HPDE6-E6E7 (cell line): ENCODE results near the gene NUP210.
"Not testable (repeated sequence)": the region's sequence is repeated elsewhere in the genome, so short reads cannot be mapped to it uniquely, and the experiment has no call there.

ENCODE experiments used
- DNase-seq: peaks from one replicate; pipeline ENCODE4 v3.0.0; 2011; ENCODE audit warnings: missing footprints; ENCODE audit errors: extremely low spot score

NUP210 gene

GRCh38 chr3:13420045-13420830 lies at the start of gene NUP210:
Gene NUP210 (minus strand): TSS chr3:13420322. CDS start chr3:13420226, 96 bp downstream.
- no peak for DNase-seq

GRCh38 chr3:13466781-13467180 lies 46.7 kb upstream of the NUP210 start:
- no peak for DNase-seq

GRCh38 chr3:13465236-13465873 lies 45.2 kb upstream of the NUP210 start:
- no peak for DNase-seq

- DNase-seq, result no peak
Observed at GRCh38 chr3:13463618-13464400, 43.7 kb upstream of the NUP210 start.

- DNase-seq, result no peak
Observed at GRCh38 chr3:13462822-13463221, 42.7 kb upstream of the NUP210 start.

- DNase-seq, result no peak
Observed at GRCh38 chr3:13462125-13462629, 42.1 kb upstream of the NUP210 start.

GRCh38 chr3:13461169-13462124 lies 41.3 kb upstream of the NUP210 start:
- DNase-seq, result peak; percentile 9

- DNase-seq, result no peak
Observed at GRCh38 chr3:13460341-13460736, 40.2 kb upstream of the NUP210 start.

GRCh38 chr3:13459605-13460340 lies 39.7 kb upstream of the NUP210 start:
- no peak for DNase-seq

GRCh38 chr3:13457593-13457992 lies 37.5 kb upstream of the NUP210 start:
- DNase-seq, result no peak

GRCh38 chr3:13455644-13456043 lies 35.5 kb upstream of the NUP210 start:
- DNase-seq, result no peak

- no peak for DNase-seq
Observed at GRCh38 chr3:13452490-13453335, 32.6 kb upstream of the NUP210 start.

GRCh38 chr3:13451301-13451673 lies 31.2 kb upstream of the NUP210 start:
- DNase-seq, result no peak

- DNase-seq, result not testable (repeated sequence)
Observed at GRCh38 chr3:13442882-13443281, 22.8 kb upstream of the NUP210 start.

- DNase-seq, result no peak
Observed at GRCh38 chr3:13440204-13440817, 20.2 kb upstream of the NUP210 start.

- DNase-seq, result not testable (repeated sequence)
Observed at GRCh38 chr3:13436213-13436612, 16.1 kb upstream of the NUP210 start.

- DNase-seq, result no peak
Observed at GRCh38 chr3:13433912-13434311, 13.8 kb upstream of the NUP210 start.

GRCh38 chr3:13432093-13432492 lies 12.0 kb upstream of the NUP210 start:
- DNase-seq, result no peak

GRCh38 chr3:13430411-13430875 lies 10.3 kb upstream of the NUP210 start:
- DNase-seq, result not testable (repeated sequence)
